Stomach (tissue), 4 donors: ENCODE data around the gene PGD.

ENCODE experiments used
- CTCF ChIP-seq, 7 experiments: fragments of 450-650 bp in 4 of 7; fragments of 200-600 bp in 3 of 7; sonication (generic) in 3 of 7; IDR thresholded peaks; one replicate each; pipeline ENCODE4 v1.5.1; 2016 to 2019; ENCODE audit warnings: antibody characterized with exemption in 7 of 7, control low read depth in 2 of 7, mild to moderate bottlenecking in 1 of 7
- EP300 ChIP-seq: sonication (generic); formaldehyde crosslinking; IDR thresholded peaks from one replicate; pipeline ENCODE4 v1.6.1; 2017; ENCODE audit warnings: antibody characterized with exemption
- POLR2A ChIP-seq, 4 donors: fragments of 450-650 bp; IDR thresholded peaks; one replicate each; pipeline ENCODE4 v1.6.1; 2016; ENCODE audit warnings: antibody characterized with exemption in 4 of 4, control low read depth in 2 of 4, mild to moderate bottlenecking in 1 of 4, moderate library complexity in 1 of 4

GRCh38 chr1:10446790-10447422 is 48.0 kb downstream of the PGD start:
- TF ChIP-seq CTCF (IDR thresholded peaks at IDR 0.05) (no peak), POLR2A (IDR thresholded peaks at IDR 0.05) (no peak), EP300 (no peak)
